Choroid plexus epithelial cell (primary cell): ENCODE data around the gene SUN2.

Experiments used
- DNase-seq: peaks from one replicate; pipeline ENCODE4 v3.0.0-alpha.2; 2010; ENCODE audit warnings: low read depth
- H3K4me3 ChIP-seq: 2 replicates; pipeline ENCODE4 v1.5.1; 2011; ENCODE audit warnings: low read depth, mild to moderate bottlenecking, control low read depth, low read length, moderate library complexity
- CTCF ChIP-seq: conservative IDR thresholded peaks from 2 replicates; pipeline ENCODE4 v1.5.1; 2011; ENCODE audit warnings: low read depth, mild to moderate bottlenecking, control low read depth, inconsistent platforms, low read length, moderate library complexity

The SUN2 gene

GRCh38 chr22:38704654-38705234 is 51.1 kb downstream of the SUN2 start:
- TF ChIP-seq CTCF, result no peak
- peak overlapping the region; percentile 50 for H3K4me3 ChIP-seq
- no peak for DNase-seq

- peak within 1 kb of the TSS; percentile 82 for H3K4me3 ChIP-seq
- DNase-seq, result peak; percentile 95
- no peak for TF ChIP-seq CTCF
Observed at GRCh38 chr22:38700789-38701628, 54.8 kb downstream of the SUN2 start, which contains the start of gene JOSD1. JOSD1 (minus strand) TSS chr22:38700943; CDS start chr22:38699987, 956 bp downstream.

- no peak for TF ChIP-seq CTCF
- DNase-seq, result no peak
Observed at GRCh38 chr22:38700270-38700788, 55.5 kb downstream of the SUN2 start.

GRCh38 chr22:38699784-38700183 is 56.0 kb downstream of the SUN2 start:
- peak; percentile 64 for DNase-seq
- H3K4me3 ChIP-seq, result peak overlapping the region; percentile 82
- TF ChIP-seq CTCF, result peak; percentile 20

More at GRCh38 chr22:38700270-38700788, 55.5 kb downstream of the SUN2 start:
- H3K4me3 ChIP-seq, result peak overlapping the region; percentile 82

- peak; percentile 16 for DNase-seq
- TF ChIP-seq CTCF, result no peak
- peak overlapping the region; percentile 82 for H3K4me3 ChIP-seq
Observed at GRCh38 chr22:38699143-38699542, 56.7 kb downstream of the SUN2 start.

- no peak for TF ChIP-seq CTCF
- no peak for DNase-seq
- peak overlapping the region; percentile 82 for H3K4me3 ChIP-seq
Observed at GRCh38 chr22:38698407-38699094, 57.2 kb downstream of the SUN2 start.
